ENCODE results near the gene TANC1.

TANC1 gene

DNA sequence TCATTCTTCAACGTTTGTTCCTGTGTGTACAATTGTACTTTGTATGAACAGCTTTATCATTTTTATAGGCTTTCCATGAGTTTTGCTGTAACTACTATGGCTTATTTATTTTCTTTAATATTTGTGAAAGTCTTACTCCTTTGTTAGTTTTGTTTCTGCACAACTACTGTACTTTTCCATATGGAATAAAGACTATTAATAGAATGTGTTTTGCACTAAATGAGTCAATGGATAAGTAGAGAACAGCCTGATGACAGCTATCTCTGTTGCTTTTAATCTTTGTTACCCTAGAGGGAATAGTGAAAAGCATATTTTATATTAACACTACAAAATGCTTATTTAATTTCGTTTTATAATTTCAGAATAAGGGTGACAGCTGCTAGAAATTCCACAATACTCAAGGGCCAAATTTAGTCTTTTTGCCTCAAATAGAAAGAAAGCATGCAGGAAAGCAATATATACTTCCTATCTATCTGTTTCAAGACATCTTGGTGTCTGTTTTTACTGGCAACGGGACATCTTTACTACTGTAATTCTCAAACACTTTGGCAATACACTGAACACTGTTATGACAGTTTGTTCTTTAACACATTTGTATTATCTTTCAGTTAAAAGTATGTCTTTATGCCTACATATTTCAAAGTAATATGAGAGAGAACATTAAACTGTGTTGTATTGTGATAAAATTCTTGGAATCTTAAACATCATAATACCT, 264.2 kb downstream of the TANC1 start:
- no peak for DNase-seq

DNA sequence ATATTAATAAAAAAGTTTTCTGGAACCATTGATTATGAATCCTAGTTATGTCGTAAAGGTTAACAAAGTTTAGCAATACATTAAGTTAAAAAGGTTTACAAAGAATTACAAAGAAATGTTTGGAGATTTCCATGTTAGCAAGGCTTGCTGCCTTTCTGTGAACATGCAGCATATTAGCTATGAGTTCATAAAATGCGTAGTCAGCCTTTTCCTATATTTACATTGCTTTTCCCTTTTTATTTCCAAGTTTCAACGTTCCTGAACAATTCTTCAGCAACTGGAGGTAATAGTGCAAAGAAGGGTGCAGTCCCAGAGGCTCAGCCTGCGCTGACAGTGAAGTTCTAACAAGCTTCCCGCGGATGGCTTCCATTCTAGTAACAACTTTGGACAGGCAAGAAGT, 266.4 kb downstream of the TANC1 start:
- DNase-seq, result no peak

DNA sequence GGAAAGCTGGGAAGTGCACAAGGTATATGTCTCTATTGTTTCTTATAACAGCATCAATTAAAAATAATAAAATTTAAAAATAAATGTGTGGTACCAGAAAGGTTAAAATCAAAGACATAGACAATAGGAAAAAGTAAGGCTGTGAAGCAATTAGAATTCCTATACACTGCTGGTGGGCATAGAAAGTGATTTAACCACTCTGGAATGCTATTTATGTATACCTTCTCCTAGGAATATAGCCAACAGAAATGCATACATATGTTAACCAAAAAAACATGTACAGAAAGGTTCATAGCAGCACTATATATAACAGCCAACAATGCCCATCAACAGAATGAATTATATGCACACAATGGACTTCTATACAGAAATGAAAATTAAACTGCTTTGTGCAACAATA, 275.1 kb downstream of the TANC1 start:
- DNase-seq, result no peak

DNA sequence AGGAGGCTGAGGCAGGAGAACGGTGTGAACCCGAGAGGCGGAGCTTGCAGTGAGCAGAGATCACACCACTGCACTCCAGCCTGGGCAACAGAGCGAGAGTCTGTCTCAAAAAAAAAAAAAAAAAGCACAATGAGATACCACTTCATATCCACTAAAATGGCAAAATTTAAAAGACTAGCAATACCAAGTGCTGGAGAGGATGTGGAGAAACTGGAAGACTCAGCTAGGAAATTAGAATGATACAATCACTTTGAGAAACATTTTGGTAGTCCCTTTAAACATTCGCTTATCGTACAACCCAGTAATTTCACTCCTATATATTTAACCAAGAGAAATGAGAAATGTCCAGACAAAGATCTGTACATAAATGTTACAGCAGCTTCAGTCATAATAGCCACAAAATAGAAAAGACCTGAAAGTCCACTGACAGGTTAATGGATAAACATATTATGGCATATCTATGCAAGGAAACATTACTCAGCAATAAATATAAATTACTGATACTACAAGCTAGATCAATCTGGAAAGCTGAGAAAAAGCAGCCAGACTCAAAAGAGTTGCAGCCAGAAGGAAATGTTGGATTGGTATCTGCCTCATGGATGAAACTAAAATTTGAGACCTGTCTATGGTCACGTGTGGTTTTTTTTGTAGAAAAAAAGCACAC, 278.0 kb downstream of the TANC1 start:
- DNase-seq, result no peak

DNA sequence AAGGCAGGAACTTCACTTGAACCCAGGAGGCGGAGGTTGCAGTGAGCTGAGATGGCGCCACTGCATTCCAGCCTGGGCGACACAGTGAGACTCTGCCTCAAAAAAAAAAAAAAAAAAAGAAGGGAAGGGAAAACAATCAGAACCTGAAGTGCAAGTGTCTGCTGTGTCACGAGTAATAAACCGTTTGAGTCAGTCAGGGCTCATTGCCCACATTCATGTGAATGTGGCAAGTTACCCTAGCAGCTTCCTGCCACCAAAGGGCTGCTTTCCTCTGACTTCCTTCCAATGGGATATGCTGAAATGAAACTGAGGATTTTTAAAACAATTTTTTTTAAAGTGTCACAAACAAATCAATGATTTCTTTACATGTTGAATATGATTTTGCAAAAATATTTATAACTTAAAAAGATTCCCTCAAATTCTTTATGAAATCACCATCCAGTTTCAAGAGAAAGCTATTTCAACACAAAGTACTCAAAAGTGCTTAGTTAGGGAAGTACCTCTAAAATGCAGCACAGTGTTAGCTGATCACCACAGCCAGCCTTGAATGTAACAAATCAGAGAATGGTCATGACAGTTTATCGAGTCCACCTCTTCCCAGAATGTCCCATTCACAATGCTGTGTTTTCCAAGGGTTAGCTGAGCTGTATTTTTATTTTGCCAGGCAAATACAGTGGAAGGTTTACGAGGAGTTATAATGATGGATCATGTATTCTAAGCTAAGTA, 281.7 kb downstream of the TANC1 start:
- DNase-seq, result peak; percentile 65

DNA sequence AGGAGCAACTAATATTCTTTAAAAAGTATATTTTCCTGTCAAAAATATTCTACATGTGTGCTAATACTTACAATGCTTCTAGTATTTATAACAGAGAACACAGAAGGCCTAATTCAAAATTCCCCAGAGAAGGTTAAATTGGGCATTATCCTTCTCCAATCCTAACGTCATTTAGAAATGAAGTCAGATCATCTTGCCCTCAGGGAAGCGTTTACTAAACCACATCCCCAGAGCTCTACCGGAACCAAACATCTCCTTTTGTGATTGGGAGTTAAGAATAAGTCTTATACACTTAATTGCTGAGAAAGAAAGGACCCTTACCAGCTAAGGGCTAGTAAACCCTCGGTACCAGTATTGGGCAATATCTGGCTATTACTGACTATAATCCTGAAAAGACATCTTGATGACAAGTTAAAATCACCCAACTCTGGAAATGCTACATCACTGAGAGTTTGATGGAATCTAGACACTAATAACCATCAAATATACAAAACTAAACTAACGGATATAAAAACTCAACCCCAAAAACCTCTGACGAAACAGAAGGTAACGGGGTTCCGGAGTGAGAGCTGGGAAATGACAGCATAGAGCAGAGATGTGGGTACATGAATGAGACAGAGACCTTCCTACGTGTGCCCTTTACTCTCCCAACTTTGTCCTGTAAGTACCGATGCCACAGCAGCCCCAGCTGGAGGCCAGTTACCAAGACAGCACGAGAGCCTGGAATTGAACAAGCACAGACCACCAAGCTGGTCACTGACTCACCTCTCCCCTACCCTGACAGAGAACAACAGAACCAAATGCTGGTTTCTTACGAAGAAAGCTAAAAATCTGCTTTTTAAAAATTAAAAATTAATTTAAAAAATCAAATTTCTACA, 283.1 kb downstream of the TANC1 start:
- DNase-seq, result no peak

DNA sequence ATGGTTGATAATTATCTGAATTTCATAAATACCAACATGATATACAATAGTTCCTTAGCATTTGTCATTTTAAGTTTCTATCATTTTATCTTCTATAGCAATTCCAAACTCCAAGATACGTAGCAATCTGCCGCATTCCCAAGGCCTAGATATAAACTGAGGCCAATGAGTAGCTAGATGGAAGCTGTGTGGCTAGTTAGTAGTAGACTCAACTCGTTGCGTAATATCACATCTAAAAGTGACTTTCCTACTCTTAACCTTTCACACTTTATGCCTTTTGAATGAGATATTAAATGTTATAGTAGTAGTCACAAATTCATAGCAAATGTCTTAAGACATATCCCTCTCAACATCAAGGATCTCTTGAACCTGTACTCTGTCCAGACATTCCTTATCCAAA, 284.5 kb downstream of the TANC1 start:
- no peak for DNase-seq

DNA sequence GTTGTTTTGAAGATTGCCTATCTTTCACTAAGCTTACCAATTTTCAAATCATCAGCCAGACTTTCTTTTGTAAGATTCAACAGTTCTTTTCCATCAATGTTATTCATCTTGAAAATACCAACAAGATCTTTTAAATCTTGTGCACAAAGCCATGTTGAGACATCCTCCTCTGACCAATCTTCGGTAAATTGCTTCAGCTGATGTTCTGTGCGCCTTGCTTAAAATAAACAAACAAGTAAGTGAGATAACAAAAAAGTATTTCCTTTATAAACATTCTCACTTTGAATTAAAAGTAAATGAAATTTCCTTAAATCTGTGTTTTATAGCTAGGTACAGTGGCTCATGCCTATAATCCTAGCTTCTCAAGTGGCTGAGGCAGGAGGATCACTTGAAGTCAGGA, 287.7 kb downstream of the TANC1 start:
- DNase-seq, result no peak

DNA sequence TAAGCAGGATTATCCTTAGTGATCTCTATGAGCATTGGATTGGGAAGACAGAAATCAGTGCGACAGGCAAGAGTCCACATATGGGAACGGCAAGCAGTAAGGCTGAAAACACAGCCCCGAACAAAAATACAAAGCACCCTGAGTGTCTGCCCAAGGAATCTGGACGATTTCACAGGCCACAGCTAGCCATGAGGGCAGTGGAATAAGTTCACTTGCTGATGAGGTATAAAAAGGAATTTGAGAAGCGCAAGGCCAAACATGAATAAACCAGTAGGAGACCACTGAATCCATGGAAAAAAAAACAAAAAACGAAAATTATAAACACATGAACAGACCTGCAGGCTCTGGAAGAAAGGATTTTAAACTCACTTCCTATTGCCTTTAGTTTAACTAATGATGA, 293.8 kb downstream of the TANC1 start:
- no peak for DNase-seq

DNA sequence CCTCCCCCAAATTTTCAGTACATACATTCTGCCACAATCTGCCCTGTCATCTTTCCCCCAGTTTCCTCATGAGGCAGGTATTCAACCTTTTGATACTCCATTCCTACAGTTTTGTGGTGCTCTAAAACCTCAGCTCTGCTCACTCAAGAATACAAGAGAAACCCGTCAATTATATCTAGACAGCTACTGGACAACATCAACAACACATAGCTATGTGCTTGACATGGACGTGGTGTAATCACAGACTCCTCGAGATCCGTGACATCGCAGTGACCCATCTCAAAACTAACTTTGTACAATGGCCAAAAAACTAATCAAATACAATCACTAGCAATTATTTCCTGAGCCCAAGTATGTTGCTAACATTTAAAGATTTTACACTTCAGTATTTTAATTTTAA, 294.5 kb downstream of the TANC1 start:
- DNase-seq, result no peak

DNA sequence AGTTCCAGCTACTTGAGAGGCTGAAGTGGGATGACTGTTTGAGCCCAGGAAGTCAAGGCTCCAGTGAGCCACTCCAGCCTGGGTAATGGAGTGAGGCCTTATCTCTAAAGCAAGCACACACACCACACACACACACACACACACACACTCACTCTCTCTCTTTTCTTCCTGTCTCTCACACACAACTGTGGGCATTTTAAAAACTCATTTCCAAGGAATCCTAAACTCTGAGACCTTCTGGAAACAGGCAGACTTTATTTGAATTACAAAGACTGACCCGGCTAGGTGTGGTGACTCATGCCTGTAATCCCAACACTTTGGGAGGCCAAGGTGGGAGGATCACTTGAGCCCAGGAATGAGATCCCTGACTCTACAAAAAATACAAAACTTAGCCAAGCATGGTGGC, 296.7 kb downstream of the TANC1 start:
- no peak for DNase-seq

DNA sequence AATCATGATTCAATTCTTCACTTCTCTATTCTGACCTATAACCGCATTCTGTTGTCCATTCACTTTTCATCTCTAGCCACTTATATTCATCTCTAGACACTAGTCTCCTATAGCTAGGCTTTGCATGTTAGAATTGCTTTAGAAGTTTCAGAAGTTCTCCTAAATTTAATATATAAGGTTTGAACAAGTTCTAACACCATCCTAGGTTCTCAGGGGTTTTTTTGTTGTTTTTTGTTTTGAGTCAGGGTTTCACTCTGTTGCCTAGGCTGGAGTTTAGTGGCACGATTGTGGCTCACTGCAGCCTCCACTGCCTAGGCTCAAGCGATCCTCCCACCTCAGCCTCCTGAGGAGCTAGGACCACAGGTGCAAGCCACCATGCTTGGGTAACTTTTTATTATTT, 298.1 kb downstream of the TANC1 start:
- DNase-seq, result no peak

DNA sequence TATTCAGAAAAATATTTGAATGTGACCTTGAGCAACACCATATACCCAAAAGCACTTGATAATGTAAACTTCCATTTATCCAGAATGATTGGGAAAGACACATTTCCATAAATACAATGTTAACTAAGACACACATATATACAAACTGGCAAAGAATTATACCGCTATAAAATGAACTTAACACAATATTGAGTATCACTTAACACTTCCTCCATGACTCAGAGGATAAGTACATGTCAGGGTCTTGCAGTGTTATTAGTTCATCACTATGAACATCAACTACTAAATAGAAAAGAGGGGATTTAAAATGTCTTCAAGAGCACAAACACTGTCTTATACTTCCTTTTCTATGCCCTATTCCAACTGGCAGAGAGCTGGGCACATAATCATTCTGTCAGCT, 299.5 kb downstream of the TANC1 start:
- no peak for DNase-seq

DNA sequence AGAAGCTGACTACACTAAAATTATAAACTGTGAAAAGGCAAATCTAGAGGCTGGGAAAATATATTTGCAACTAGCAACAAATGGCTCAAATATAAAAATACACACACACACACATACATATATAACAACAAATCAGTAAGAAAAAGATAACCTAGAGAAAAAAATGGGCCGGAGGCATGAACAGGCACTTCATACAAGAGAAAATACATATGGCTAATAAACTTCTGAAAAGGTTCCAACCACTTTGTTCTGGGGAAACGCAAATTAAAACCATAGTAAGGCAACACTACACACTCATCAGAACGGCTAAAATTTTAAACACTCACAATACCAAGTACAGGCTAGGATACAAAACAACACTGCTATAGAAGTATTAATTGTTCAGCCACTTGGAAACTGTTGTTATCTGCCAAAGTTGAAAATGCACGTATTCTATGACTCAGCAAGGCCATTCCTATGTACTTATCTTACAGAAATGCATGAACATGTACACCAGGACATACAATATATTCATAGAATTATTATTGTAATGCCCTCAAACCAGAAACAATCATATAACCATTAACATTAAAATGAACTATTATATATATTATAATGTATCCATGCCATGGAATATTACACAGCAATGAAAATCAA, 302.4 kb downstream of the TANC1 start:
- DNase-seq, result no peak

DNA sequence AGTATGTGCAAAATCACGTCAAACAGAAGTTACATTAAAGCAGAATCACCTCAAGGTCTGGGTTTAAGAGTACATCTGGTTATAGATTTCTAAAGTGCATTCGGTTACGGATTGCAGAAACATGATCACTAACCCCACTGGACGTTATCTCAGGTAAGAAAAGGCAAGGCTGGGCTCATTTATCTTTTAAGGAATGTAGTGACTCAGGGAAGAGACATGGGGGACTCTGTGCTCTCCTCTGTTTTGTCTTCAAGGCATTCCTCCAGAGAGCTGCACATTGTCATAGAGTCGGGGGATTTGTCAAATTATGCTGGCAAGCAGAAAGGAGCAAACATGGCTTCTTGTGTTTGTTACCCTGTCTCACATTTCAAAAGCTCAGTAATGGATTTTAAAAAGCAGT, 303.7 kb downstream of the TANC1 start:
- DNase-seq, result no peak

DNA sequence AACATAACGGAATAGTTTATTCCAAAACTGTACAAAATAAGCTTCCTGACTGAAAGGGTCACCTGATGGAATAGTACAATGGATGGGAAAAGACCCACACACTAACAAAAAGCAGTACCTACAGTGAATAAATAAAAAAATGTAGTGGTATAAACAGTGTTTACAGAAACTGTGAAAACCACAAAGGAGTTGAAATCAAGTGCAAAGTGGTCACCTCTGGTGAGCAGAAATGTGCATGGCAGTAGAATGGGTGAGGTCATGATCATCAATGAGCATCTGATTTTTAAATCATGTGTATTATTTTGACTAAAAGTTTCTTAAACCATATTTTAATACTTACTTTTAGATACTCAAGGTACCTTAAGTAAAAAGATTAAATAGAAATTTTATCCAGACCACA, 306.7 kb downstream of the TANC1 start:
- DNase-seq, result no peak

DNA sequence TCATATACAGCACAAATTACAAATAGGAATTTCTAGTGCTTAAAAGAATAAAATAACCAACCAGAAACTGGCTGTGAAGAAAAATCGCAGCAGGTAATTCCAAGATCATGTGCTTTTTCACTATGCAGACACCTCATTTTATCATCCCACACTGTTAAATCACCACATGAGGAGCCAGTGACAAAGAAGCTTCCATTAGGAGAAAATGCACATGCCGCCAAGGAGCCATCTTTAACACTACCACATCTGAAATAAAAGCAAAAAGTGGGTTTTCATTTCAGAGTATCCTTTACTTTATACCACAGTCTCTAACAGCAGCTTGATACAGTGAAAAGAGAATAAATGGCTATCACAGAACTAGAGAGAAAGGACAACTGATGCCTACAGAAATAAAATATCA, 311.3 kb downstream of the TANC1 start:
- DNase-seq, result no peak

DNA sequence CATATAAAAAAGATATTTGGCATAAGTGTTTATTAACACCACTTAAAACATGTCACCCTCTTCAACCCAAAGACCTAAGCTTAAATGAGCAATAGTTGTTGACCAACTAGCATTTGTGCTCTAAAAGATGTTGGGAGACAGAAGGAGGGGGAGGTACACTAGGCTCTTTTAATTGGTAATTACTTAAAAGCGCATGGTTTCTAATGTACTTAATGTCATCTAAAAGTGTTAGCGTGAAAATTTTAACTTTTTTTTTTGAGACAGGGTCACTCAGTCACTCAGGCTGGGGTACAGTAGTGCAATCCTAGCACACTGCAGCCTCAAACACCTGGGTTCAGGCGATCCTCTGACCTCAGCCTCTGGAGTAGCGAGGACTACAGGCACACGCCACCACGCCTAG, 312.6 kb downstream of the TANC1 start:
- DNase-seq, result no peak
